Right lobe of liver (tissue), 6 donors: ENCODE results near the gene CACFD1. TPM values are rescaled to one million over a fixed set of nuclear protein-coding genes. Genes with fewer than 3 reads are reported as not detected.
"Not testable (repeated sequence)": the region's sequence is repeated elsewhere in the genome, so short reads cannot be mapped to it uniquely, and the experiment has no call there.

Source experiments
- ATAC-seq, 4 donors: fragments of 200-7000 bp; cut with Tn5 transposase; one replicate each; pipeline ENCODE4 v1.9.1; 2020; ENCODE audit warnings: mild to moderate bottlenecking in 4 of 4, moderate library complexity in 4 of 4
- DNase-seq, 3 donors: peaks; one replicate each; pipeline ENCODE4 v3.0.0-alpha.2; 2020
- H3K27ac ChIP-seq, 3 donors: fragments of 200-600 bp; one replicate each; pipeline ENCODE4 v1.8.0; 2022
- H3K27me3 ChIP-seq, 2 donors: fragments of 200-600 bp; one replicate each; pipeline ENCODE4 v1.8.0; 2022
- H3K36me3 ChIP-seq, 4 donors: fragments of 200-600 bp; sonication (generic) in 1 of 4; one replicate each; pipeline versions ENCODE4 v1.5.1 to v1.8.0; 2017 to 2022; ENCODE audit warnings: control low read depth in 1 of 4
- H3K4me1 ChIP-seq, 4 donors: fragments of 200-600 bp; sonication (generic) in 1 of 4; one replicate each; pipeline versions ENCODE4 v1.5.1 to v1.8.0; 2017 to 2022; ENCODE audit warnings: control low read depth in 1 of 4
- H3K4me3 ChIP-seq, 3 donors: fragments of 200-600 bp; one replicate each; pipeline ENCODE4 v1.8.0; 2022
- H3K9me3 ChIP-seq, 4 donors: fragments of 200-600 bp; sonication (generic) in 1 of 4; one replicate each; pipeline versions ENCODE4 v1.5.1 to v1.8.0; 2017 to 2022; ENCODE audit warnings: control low read depth in 1 of 4
- POLR2A ChIP-seq: fragments of 450-650 bp; IDR thresholded peaks from one replicate; pipeline ENCODE4 v1.6.1; 2017; ENCODE audit warnings: antibody characterized with exemption, mild to moderate bottlenecking
- WGBS: methylation state at CpG from one replicate; pipeline ENCODE4 v1.1.6; 2018; ENCODE audit warnings: low coverage, low lambda C conversion rate; ENCODE audit not compliant: insufficient coverage; ENCODE audit errors: missing lambda C conversion rate; 5-methylcytosine and 5-hydroxymethylcytosine counted together
- intact Hi-C, 2 donors: fragments of 100-400 bp; cut with DNase I; formaldehyde crosslinking; loops; one replicate each; pipeline versions ENCODE4 v1.11.2 to v1.14.1; 2022
- total RNA-seq, 6 experiments: library from RNA; depleted of rRNA in 2 of 6; stranded (reverse); fragments of >200 nt in 2 of 6; fragmentation: NEBNext Ultra II Directional in 3 of 6; extraction: Animal tissue kit (Norgen Biotek cat#: 25700) in 3 of 6; gene quantifications; one replicate each; pipeline versions ENCODE4 v1.1.0 to v1.2.4, GENCODE V29; 2016 to 2023
- TF ChIP-seq, protein P1 (sequence below), 4 donors: fragments of 200-600 bp in 3 of 4; fragments of 450-650 bp in 1 of 4; IDR thresholded peaks; one replicate each; pipeline versions ENCODE4 v1.5.1 to v1.8.0; 2016 to 2022; ENCODE audit warnings: antibody characterized with exemption in 4 of 4, mild to moderate bottlenecking in 2 of 4
- donor health status: DM: no; HTN: yes; CAD: no.
- donor health status: DM: no; HTN: no; CAD: no.
- donor health status: DM: no; HTN: no; CAD: no.
- donor health status: DM: no; HTN: yes; CAD: no.
- donor health status: DM: no; HTN: yes; CAD: no.

CACFD1 gene
- total RNA-seq, 6 experiments from 2014 or later = 23.5 to 39.8 (median 32.9) TPM

DNA sequence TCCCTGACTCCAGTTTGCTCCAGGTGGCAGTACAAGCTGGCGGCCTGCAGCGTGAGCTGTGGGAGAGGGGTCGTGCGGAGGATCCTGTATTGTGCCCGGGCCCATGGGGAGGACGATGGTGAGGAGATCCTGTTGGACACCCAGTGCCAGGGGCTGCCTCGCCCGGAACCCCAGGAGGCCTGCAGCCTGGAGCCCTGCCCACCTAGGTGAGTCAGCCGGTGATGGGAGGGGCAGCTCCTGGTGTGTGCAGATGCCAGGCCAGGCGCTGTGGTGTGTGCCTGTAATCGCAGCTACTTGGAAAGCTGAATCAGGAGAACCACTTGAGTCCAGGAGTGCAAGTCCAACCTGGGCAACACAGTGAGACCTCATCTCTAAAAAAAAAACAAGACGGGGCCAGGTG, 10.0 kb upstream of the CACFD1 start:
- peak; percentile 24 to 87 (median 52) for ATAC-seq
- Histone ChIP-seq H3K36me3 (no peaks in the 10 kb centered on the region), H3K4me3 (no peak overlapping the region), H3K27ac (no peak overlapping the region), H3K9me3 (no peaks in the 10 kb centered on the region), H3K27me3 (no peaks in the 10 kb centered on the region), H3K4me1 (peaks cover 0 to 13% (median 6%) of the 10 kb centered on the region in 4 donors)
- TF ChIP-seq, protein P1, sequence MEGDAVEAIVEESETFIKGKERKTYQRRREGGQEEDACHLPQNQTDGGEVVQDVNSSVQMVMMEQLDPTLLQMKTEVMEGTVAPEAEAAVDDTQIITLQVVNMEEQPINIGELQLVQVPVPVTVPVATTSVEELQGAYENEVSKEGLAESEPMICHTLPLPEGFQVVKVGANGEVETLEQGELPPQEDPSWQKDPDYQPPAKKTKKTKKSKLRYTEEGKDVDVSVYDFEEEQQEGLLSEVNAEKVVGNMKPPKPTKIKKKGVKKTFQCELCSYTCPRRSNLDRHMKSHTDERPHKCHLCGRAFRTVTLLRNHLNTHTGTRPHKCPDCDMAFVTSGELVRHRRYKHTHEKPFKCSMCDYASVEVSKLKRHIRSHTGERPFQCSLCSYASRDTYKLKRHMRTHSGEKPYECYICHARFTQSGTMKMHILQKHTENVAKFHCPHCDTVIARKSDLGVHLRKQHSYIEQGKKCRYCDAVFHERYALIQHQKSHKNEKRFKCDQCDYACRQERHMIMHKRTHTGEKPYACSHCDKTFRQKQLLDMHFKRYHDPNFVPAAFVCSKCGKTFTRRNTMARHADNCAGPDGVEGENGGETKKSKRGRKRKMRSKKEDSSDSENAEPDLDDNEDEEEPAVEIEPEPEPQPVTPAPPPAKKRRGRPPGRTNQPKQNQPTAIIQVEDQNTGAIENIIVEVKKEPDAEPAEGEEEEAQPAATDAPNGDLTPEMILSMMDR (IDR thresholded peaks at IDR 0.05) = peak in 1 of 4 donors; percentile 4
- no peak for TF ChIP-seq POLR2A
- DNase-seq = peak in 2 of 3 donors; percentile 66 to 80
- intact Hi-C loops = no loop called here
- WGBS = 45% methylated on average over 6 of the region's 12 CpGs

DNA sequence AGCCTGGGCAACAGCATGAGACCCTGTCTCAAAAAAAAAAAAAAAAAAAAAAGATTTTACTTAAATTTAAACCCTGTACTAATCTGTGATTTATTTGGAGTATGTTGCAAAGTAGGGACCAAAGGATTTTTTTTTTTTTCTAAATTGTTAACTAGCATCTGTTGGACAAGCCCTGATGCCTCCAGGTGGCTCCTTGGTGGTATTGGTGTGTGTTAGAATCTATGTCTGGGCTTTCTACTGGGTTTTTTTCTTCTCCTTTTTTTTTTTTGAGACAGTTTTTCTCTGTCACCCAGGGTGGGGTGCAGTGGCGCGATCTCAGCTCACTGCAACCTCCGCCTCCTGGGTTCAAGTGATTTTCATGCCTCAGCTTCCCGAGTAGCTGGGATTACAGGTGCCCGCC, 7.9 kb upstream of the CACFD1 start:
- H3K9me3 ChIP-seq, ATAC-seq, H3K27ac ChIP-seq, H3K36me3 ChIP-seq, DNase-seq, H3K27me3 ChIP-seq, H3K4me3 ChIP-seq, intact Hi-C loops: not testable (repeated sequence)
- peaks cover 0 to 13% (median 6%) of the 10 kb centered on the region in 4 donors for H3K4me1 ChIP-seq
- WGBS = 33% methylated on average over 1 of the region's 5 CpGs

- ATAC-seq = no peak
- no peaks in the 10 kb centered on the region for H3K27me3 ChIP-seq
- 80% methylated on average over 2 of the region's 7 CpGs for WGBS
- no peaks in the 10 kb centered on the region for H3K36me3 ChIP-seq
- DNase-seq = no peak
- no peak for TF ChIP-seq POLR2A
- TF ChIP-seq, protein P1 (IDR thresholded peaks at IDR 0.05) = no peak
- intact Hi-C loops = no loop called here
- H3K4me3 ChIP-seq = no peak overlapping the region
- no peak overlapping the region for H3K27ac ChIP-seq
- no peaks in the 10 kb centered on the region for H3K9me3 ChIP-seq
- peaks cover 0 to 13% (median 6%) of the 10 kb centered on the region in 4 donors for H3K4me1 ChIP-seq
Observed at GRCh38 chr9:133452562-133452961, 7.2 kb upstream of the CACFD1 start.

GRCh38 chr9:133453651-133454050, 6.1 kb upstream of the CACFD1 start:
- H3K9me3 ChIP-seq = no peaks in the 10 kb centered on the region
- no peaks in the 10 kb centered on the region for H3K36me3 ChIP-seq
- no peak for TF ChIP-seq POLR2A
- TF ChIP-seq, protein P1 (IDR thresholded peaks at IDR 0.05) = no peak
- no peaks in the 10 kb centered on the region for H3K27me3 ChIP-seq
- intact Hi-C loops = no loop called here
- no peak for DNase-seq
- no peak overlapping the region for H3K4me3 ChIP-seq
- no peak overlapping the region for H3K27ac ChIP-seq
- peaks cover 0 to 4% (median 2%) of the 10 kb centered on the region in 4 donors for H3K4me1 ChIP-seq
- 89% methylated on average over 3 of the region's 11 CpGs for WGBS
- no peak for ATAC-seq

GRCh38 chr9:133454325-133454724, 5.5 kb upstream of the CACFD1 start:
- H3K27me3 ChIP-seq = no peaks in the 10 kb centered on the region
- no peak for TF ChIP-seq POLR2A
- TF ChIP-seq, protein P1 (IDR thresholded peaks at IDR 0.05) = no peak

More at GRCh38 chr9:133454325-133454724, 5.5 kb upstream of the CACFD1 start:
- no peaks in the 10 kb centered on the region for H3K9me3 ChIP-seq
- intact Hi-C loops = no loop called here
- peaks cover 0 to 3% (median 0%) of the 10 kb centered on the region in 4 donors for H3K4me1 ChIP-seq
- no peaks in the 10 kb centered on the region for H3K36me3 ChIP-seq
- no peak overlapping the region for H3K4me3 ChIP-seq
- 88% methylated on average over 3 of the region's 19 CpGs for WGBS
- H3K27ac ChIP-seq = no peak overlapping the region
- DNase-seq = no peak
- ATAC-seq = no peak
